Erythroblast (primary cell): ENCODE measurements around the gene ZBTB47.

ENCODE experiments used
- GATA1 ChIP-seq: IDR thresholded peaks from 2 replicates; pipeline ENCODE4 v1.6.1; 2011; ENCODE audit warnings: low read depth, mild to moderate bottlenecking, control low read depth, low read length, moderate library complexity
- POLR2A ChIP-seq: IDR thresholded peaks from 2 replicates; pipeline ENCODE4 v1.6.1; 2011; ENCODE audit warnings: mild to moderate bottlenecking, low read length

GRCh38 chr3:42675909-42676308 is 22.4 kb downstream of the ZBTB47 start:
- no peak for TF ChIP-seq POLR2A
- no peak for TF ChIP-seq GATA1
